ENCODE results near the gene KTN1. TPM values are rescaled to one million over a fixed set of nuclear protein-coding genes. Genes with fewer than 3 reads are reported as not detected.

KTN1 gene
- total and polyA plus RNA-seq, 2 experiments from 2014 or later, result 124 to 607 TPM

DNA sequence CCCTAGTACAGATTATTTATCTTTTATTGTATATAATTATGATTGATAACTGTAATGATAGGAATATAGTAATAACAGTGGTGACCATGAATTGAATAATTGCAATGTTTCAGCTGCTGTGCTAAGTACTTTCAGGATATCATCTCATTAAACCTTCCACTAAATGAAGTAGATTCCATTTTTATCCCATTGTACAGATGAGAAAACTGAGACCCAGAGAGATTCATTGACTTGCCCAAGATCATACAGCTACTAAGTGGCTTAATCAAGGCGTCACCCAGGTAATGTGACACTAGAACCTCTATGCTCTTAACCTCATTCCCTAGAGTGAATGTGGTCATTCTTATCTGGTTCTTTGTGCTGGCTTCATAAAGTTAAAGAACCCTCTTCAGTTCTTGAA is 124.6 kb downstream of the KTN1 start:
- no peaks in the 10 kb centered on the region; the same call in 1 of the 2 replicates for H4K20me1 ChIP-seq (replicated peaks; ENCODE audit: insufficient read depth)
- peaks cover 5% of the 10 kb centered on the region for H3K9me2 ChIP-seq (ENCODE audit: insufficient read depth)
- Mint-ChIP-seq H3K4me1 (peaks cover 5% of the 10 kb centered on the region), H3K27ac (no peak overlapping the region), H3K9me3 (no peaks in the 10 kb centered on the region), H3K36me3 (ENCODE audit: low read depth) (no peaks in the 10 kb centered on the region; the same call in 2 of the 3 replicates), H3K27me3 (ENCODE audit: insufficient read depth, low read depth, poor library complexity) (peaks cover 2% of the 10 kb centered on the region), H3K4me3 (no peak overlapping the region)
- H3K27me3 ChIP-seq (ENCODE audit: insufficient read depth), result no peaks in the 10 kb centered on the region
- DNase-seq (ENCODE audit: low spot score) (no peak), ATAC-seq (no peak)
- H3K27ac ChIP-seq (ENCODE audit: low read depth), result no peak overlapping the region
- H3K36me3 ChIP-seq (ENCODE audit: insufficient read depth), result no peaks in the 10 kb centered on the region
- no peak overlapping the region for H3K4me2 ChIP-seq
- no peaks in the 10 kb centered on the region for H3K4me1 ChIP-seq (ENCODE audit: insufficient read depth)
- H3K4me3 ChIP-seq, result no peak overlapping the region
- TF ChIP-seq, protein P1, sequence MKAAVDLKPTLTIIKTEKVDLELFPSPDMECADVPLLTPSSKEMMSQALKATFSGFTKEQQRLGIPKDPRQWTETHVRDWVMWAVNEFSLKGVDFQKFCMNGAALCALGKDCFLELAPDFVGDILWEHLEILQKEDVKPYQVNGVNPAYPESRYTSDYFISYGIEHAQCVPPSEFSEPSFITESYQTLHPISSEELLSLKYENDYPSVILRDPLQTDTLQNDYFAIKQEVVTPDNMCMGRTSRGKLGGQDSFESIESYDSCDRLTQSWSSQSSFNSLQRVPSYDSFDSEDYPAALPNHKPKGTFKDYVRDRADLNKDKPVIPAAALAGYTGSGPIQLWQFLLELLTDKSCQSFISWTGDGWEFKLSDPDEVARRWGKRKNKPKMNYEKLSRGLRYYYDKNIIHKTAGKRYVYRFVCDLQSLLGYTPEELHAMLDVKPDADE (IDR thresholded peaks at IDR 0.05), result no peak
- TF ChIP-seq JUNB (IDR thresholded peaks at IDR 0.05; ENCODE audit: unreplicated experiment) (no peak), ZNF114 (CRISPR knock-in tag; IDR thresholded peaks at IDR 0.05) (no peak), ZNF331 (CRISPR knock-in tag; IDR thresholded peaks at IDR 0.05; ENCODE audit: low read depth) (no peak), NANOG (IDR thresholded peaks at IDR 0.05; ENCODE audit: borderline replicate concordance) (no peak), POLR2AphosphoS5 (IDR thresholded peaks at IDR 0.05; ENCODE audit: low read depth) (no peak), STAT1 (IDR thresholded peaks at IDR 0.05; ENCODE audit: unreplicated experiment) (no peak), EZH2phosphoT487 (IDR thresholded peaks at IDR 0.05; ENCODE audit: unreplicated experiment) (no peak)
- H3K79me2 ChIP-seq (replicated peaks; ENCODE audit: insufficient read depth), result no peaks in the 10 kb centered on the region
- no peak overlapping the region for H2AFZ ChIP-seq
- H3F3A ChIP-seq (replicated peaks; ENCODE audit: low read depth), result no peaks in the 10 kb centered on the region

DNA sequence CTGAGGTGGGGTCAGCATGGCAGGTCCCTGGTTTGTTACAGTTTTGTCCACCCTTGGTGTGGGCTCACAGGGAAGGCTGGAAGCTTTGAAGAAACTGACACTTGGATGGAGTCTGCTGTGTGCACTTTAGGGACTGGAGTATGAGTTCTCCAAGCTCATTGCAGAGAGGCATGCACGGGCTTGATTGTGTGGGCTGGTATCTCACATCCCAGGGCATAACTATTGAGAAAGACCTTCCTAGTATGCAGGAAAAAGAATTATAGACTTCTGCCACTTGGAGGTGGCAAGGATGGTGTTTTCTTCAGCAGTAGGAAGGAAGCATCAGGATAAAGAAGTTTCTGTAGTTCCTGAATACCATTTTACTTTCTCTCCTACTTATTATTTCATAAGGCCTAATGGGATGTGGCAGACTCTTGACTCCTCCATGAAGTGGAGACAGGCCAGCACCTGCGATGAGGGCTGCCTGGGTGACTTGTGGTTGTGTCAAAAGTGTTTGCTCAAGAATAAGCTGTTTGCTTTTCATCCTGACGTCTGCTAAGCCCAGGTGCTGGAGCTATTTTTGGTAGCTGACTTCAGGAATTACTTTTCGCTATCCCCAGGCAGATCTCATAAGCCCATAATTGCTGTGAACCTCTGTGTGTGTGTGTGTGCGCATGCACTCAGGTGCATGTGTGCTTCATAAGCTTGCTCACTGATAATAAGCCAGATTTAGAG is 125.8 kb downstream of the KTN1 start:
- Histone ChIP-seq H3K4me2 (no peak overlapping the region), H2AFZ (no peak overlapping the region), H3K79me2 (replicated peaks; ENCODE audit: insufficient read depth) (no peaks in the 10 kb centered on the region), H3K27me3 (ENCODE audit: insufficient read depth) (no peaks in the 10 kb centered on the region), H4K20me1 (replicated peaks; ENCODE audit: insufficient read depth) (no peaks in the 10 kb centered on the region; the same call in 1 of the 2 replicates), H3K4me1 (ENCODE audit: insufficient read depth) (no peaks in the 10 kb centered on the region), H3K9me2 (ENCODE audit: insufficient read depth) (peaks cover 5% of the 10 kb centered on the region), H3K4me3 (no peak overlapping the region), H3F3A (replicated peaks; ENCODE audit: low read depth) (no peaks in the 10 kb centered on the region), H3K36me3 (ENCODE audit: insufficient read depth) (no peaks in the 10 kb centered on the region), H3K27ac (ENCODE audit: low read depth) (no peak overlapping the region)
- DNase-seq (ENCODE audit: low spot score) (no peak), ATAC-seq (no peak)
- Mint-ChIP-seq H3K4me3 (no peak overlapping the region), H3K9me3 (no peaks in the 10 kb centered on the region), H3K36me3 (ENCODE audit: low read depth) (no peaks in the 10 kb centered on the region), H3K27me3 (ENCODE audit: insufficient read depth, low read depth, poor library complexity) (peaks cover 1% of the 10 kb centered on the region), H3K27ac (no peak overlapping the region), H3K4me1 (peaks cover 5% of the 10 kb centered on the region)
- TF ChIP-seq, protein P2, sequence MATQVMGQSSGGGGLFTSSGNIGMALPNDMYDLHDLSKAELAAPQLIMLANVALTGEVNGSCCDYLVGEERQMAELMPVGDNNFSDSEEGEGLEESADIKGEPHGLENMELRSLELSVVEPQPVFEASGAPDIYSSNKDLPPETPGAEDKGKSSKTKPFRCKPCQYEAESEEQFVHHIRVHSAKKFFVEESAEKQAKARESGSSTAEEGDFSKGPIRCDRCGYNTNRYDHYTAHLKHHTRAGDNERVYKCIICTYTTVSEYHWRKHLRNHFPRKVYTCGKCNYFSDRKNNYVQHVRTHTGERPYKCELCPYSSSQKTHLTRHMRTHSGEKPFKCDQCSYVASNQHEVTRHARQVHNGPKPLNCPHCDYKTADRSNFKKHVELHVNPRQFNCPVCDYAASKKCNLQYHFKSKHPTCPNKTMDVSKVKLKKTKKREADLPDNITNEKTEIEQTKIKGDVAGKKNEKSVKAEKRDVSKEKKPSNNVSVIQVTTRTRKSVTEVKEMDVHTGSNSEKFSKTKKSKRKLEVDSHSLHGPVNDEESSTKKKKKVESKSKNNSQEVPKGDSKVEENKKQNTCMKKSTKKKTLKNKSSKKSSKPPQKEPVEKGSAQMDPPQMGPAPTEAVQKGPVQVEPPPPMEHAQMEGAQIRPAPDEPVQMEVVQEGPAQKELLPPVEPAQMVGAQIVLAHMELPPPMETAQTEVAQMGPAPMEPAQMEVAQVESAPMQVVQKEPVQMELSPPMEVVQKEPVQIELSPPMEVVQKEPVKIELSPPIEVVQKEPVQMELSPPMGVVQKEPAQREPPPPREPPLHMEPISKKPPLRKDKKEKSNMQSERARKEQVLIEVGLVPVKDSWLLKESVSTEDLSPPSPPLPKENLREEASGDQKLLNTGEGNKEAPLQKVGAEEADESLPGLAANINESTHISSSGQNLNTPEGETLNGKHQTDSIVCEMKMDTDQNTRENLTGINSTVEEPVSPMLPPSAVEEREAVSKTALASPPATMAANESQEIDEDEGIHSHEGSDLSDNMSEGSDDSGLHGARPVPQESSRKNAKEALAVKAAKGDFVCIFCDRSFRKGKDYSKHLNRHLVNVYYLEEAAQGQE (IDR thresholded peaks at IDR 0.05; ENCODE audit: unreplicated experiment), result no peak
- TF ChIP-seq, protein P1 (IDR thresholded peaks at IDR 0.05), result no peak
- TF ChIP-seq POLR2AphosphoS5 (IDR thresholded peaks at IDR 0.05; ENCODE audit: low read depth) (no peak), EZH2phosphoT487 (IDR thresholded peaks at IDR 0.05; ENCODE audit: unreplicated experiment) (no peak)
